Activated naive CD4-positive, alpha-beta T cell treated with Interleukin-2 at 50 U/mL for 16 hours (primary cell): ENCODE results near the gene KHDC1.
"Not testable (repeated sequence)": the region's sequence is repeated elsewhere in the genome, so short reads cannot be mapped to it uniquely, and the experiment has no call there.

Source experiments
- DNase-seq: peaks from one replicate; pipeline ENCODE4 v3.0.0-alpha.2; 2020

KHDC1 gene

DNA sequence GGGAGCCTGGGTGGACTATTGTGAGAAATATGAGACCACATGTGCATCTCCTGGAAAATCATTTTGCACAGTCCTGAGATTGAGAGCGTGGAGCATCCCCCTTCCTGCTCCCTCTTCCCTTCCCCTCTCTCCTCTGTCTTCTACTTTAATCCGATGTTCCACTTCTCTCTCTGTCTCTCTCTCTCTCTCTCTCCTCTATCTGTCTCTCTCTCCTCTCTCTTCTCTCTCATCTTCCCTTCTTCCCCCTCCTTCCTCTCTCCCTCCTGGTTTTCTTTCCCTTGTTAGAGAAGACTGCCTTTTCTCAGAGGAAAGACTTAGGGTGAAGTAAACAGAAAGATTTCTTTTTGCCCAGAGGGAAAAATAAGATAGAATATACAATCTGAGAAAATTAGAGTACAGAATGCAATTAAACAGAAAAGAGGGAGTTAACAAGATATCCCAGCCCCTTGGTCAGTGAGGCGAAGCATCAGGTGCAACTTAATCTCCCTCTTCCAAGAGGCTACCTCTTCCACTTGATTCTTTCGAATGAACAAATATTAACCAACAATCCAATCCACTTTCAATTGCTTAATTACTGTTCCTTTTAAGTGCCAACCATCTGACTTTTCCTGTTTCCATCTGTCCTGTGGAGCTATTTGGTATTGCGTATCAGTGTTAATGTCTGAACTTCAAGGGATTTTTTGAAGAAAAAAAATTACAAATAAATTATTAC, 14.6 kb downstream of the KHDC1 start:
- DNase-seq: no peak

DNA sequence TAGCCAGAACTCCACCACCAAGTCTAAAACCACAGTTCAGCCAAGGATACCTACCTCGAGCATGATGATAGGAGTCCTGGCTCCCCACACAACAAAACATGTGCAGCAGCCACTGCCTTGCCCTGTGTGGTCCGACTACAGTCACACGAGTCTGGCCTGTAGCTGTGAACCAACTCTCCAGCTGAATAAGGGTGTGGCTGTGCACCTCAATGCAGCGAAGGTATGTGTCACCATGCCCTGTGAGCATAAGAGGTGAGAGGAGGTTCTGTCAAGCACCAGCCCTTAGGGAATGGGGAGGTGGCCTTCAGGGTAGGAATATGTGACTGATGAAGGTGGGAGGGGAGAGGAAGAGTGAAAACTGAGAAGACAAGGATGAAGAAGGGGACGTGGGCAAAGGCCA, 21.0 kb downstream of the KHDC1 start:
- no peak for DNase-seq

DNA sequence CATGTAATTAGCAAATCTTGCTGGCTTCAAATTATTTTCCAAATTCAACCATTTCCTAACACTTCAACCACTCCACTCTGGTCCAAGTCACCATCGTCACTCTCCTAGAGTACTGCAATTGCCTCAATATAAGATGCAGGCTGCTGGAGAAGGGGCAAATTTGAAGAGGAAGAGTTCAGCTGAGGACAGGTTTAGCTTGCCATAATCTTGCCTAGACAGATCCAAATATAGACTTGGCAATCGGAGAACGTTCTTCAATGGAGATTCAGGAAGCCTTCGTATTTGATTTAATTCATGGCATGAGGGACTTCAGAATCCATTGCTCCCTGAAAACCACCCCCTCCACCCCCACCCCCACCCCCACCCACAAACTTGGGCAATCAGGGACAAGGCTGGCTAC, 22.3 kb downstream of the KHDC1 start:
- DNase-seq: no peak

DNA sequence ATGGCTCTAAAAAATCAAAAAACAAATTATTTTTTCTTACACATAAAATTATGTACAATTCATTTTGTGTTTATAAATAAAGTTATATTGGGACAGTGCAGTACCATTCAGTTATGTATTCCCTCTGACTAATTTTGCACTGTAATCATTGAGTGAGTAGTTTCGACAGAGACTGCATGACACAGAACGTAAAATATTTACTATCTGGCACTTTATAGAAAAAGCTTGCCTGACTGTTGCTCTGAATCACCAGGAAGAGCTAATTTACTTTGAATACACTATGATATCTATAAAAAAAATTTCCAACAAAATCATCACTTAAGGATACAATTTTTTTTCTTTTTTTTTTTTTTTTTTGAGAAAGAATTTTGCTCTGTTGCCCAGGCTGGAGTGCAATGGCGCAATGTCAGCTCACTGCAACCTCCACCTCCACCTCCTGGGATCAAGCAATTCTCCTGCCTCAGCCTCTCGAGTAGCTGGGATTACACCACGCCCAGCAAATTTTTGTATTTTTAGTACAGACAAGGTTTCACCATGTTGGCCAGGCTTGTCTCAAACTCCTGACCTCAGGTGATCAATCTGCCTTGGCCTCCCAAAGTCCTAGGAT, 26.7 kb downstream of the KHDC1 start:
- DNase-seq: no peak

DNA sequence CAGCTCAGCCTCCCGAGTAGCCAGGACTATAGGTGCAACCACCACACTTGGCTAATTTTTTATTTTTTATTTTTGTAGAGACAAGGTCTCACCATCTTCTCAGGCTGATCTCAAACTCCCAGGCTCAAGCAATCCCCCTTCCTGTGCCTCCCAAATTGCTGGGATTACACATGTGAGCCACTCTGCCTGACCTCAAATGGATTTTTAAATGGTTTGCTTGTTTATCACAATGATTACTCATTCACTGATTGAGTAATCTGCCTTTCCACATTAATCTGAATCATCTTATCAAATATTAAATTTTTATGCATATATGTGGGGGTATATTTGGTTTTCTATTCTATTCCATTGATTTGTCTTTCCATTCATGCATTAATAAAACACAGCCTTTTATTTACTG, 28.3 kb downstream of the KHDC1 start:
- DNase-seq: no peak

DNA sequence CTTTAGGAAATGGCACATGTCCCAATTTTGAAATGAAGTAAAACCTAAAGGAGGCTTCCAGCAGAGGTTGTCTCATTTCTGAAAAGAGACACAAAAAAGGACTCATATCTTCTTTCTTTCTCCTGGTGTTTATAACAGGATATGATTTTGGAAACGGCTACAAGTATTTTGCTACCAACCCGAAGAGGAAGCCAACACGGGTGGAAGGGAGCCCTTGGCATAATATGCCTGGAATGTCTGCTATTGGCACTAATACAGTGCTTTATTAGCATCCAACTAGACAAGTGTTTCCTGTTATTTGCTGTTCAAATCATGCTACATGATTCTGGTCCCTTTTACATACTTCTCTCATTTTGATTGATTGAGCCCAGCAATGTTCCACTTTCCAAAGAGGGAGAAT, 29.0 kb downstream of the KHDC1 start:
- not testable (repeated sequence) for DNase-seq

DNA sequence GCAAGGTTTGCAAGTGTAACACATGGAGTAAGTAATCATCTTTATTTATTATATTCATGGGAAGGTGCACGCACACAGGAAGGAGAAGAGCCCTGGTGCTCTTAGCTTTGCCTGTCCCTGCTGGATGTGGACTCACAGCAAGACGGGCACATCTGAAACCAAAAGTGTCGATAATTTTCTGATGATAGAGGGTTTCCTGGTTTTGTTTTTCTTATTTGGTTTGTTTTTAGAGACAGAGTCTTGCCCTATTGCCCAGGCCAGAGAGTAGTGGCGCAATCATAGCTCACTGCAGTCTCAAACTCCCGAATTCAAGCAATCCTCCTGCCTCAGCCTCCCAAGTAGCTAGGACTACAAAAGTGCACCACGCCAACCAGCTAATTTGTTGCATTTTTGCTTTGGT, 29.9 kb downstream of the KHDC1 start:
- DNase-seq: no peak

DNA sequence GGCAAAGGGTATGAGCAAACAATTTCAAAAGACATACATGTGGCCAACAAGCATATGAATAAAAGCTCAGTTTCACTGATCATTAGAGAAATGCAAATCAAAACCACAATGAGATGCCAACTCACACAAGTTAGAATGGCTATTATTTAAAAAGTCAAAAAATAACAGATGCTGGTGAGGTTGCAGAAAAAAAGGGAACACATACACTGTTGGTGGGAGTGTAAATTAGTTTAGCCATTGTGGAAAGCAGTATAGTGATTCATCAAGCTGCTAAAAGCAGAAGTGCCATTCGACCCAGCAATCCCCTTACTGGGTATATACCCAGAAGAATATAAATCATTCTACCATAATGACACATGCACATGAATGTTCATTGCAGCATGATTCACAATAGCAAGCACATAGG, 31.0 kb downstream of the KHDC1 start:
- DNase-seq: no peak

DNA sequence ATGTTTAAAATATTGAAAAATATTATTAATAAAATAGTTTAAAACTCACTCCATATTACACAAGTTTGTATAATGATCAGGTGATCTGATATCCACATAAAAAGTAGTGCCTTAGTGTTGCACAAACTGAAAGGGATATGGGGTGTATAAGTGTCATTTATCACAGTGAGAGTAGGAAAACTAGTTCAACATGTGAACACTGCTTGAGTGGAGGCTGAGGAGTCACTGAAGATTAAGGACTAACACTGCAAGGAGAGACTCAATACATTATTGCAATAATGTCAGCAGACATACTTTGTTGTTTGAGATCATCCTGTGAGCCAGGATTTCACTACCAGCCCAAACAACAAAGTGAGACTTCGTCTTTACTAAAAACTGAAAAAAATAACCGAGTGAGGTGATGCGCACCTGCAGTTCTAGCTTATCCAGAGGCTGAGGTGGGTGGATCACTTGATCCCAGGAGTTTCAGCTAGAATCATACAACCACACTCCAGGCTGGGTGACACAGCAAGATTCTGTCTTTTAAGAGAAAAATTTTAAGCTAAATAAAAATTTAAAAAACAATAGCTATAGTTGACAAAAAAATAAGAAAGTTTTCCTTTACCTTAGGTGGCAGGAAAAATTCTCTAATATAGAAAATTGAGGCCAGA, 35.3 kb downstream of the KHDC1 start:
- no peak for DNase-seq

DNA sequence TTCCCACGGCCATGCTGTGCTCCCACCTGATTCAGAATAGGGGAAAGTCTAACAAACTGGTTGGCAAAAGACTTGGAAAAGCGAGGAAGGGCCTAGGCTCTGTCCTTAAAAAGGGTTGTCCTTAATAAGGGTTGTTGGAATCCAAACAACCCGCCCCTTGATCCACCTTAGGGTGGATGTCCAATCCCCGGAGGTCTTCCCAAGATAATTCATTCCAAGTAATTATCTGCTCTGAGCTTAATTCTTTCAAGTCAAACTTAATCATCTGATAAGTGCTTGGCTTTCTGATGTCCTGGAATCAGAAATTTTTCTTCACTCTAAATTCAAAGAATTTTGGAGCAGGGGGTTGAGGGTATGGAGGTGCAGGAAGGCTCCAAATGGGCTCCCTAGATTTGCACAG, 37.6 kb downstream of the KHDC1 start, which contains the start of gene KHDC1L:
KHDC1L (minus strand) TSS at position 101 of the 400 bp plus-strand sequence; CDS start at position 13, 88 bp downstream.
- DNase-seq: no peak

DNA sequence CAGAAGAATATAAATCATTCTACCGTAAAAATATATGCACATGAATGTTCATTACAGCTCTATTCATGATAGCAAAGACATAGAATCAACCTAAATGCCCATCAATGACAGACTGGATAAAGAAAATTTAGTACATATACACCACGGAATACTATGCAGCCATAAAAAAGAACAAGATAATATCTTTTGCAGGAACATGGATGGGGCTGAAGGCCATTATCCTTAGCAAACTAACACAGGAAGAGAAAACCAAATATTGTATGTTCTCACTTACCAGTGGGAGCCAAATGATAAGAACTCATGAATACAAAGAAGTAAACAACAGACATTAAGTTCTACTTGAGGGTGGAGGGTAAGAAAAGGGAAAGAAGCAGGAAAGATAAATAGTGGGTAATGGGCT, 46.1 kb downstream of the KHDC1 start:
- DNase-seq: no peak

DNA sequence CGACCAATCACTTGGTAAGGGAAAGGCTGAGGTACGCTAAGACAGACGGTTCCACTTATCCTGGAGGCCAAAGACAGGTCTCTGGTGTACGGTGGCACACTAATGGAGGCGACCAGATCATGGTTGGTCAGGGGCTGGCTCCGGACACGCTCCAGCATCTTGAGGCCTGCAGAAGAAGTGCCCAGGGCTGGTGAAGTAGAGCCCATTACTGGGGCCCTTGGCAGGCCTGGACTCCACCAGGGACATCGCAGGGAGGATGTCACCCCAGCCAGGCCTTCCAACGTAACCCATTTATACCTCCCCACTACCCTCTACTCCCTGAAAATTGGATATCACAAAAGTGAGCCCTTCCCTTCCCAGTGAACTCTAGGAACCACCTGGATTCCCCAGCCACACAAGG, 53.9 kb downstream of the KHDC1 start:
- DNase-seq: no peak

DNA sequence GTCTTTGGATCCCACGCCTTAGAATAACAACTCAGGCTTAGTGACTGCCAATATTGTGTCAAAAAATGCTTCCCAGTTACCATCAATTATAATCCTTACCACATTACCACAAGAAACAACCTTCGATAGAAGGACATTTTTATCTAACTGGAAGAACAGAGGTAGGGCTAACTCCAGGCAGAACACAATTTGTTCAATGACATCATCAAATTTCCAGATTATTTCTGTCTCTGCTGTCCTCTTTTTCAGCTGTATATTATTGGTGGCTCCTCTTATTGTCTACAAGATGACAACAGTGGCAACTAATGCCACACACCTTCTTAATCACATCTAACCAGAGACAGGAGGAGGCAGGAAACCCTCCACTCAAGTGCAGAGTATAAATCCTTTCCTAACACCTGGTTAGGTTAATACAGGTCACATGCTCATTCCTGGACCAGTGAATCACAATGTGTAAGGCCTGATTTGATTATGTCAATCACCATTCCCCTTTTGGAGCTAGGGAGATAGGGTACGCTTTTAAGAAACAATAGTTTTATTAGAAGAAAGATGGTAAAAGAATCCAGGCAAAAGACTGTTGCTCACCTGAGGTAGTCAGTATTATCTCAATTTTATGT, 55.7 kb downstream of the KHDC1 start:
- DNase-seq: no peak

DNA sequence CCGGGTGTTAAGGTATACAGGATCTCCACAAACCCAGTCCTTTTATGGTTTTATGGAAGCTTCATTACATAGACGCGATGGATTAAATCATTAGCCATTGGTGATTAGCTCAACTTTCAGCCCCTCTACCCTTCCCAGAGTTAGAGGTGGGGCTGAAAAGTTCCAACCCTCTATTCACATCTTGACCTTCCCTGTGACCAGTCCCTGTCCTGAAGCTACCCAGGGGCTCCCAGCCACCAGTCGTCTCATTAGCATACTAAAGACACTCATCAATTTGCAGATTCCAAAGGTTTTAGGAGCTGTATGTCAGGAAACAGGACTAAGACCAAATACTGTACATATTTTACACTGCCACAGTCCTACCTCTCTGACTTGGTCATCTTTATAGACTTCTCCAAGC, 58.7 kb downstream of the KHDC1 start:
- no peak for DNase-seq

DNA sequence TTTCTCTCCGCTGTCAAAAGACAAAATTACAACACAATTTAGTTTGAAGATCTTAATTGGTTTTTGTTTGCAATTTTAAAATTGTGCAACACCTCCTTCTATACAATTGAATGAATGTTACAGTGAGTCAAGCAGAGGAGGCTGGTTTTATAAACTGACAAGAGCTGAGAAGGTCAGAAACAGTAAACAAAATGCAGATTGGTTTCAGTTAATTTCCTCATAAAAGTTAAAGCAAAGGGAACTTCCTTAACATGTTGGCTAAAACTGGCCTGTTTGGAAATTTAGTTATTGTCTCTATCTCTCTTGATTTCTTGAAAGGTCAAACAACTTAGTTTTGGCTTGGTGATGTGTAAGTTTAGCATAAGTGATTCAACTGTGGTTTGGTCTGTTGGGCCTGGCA, 59.9 kb downstream of the KHDC1 start:
- no peak for DNase-seq

DNA sequence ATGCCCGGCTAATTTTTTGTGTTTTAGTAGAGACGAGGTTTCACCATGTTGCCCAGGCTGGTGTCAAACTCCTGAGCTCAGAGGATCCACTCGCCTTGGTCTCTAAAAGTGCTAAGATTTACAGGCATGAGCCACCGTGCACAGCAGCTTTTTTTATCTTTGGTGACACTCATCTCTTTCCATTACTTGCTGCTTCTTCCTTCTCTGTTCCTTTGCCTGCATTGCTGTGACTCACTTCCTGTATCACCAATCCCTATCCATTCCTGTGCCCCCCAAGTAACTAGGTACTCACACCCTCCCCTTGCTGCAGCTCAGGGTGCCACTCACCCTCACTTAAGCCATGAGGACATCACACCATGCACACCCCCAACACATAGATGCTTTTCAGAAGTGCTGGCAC, 62.3 kb downstream of the KHDC1 start:
- no peak for DNase-seq

DNA sequence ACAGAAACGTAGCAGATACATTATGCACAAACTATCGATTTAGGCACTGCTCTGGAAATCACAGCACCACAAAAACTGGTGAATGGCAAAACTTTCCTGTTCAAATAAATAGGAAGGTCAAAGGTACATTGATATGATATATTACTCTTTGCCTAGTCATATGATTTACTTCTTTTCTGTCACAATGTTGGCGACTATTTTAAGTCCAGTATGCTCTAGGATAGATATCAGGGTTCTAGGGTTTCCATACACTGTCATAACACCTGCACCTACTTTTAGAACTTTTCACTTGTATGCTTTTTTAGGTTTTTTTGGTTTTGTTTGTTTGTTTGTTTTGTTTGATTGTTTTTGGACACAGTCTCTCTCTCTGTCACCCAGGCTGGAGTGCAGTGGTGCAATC, 62.7 kb downstream of the KHDC1 start:
- DNase-seq: no peak

DNA sequence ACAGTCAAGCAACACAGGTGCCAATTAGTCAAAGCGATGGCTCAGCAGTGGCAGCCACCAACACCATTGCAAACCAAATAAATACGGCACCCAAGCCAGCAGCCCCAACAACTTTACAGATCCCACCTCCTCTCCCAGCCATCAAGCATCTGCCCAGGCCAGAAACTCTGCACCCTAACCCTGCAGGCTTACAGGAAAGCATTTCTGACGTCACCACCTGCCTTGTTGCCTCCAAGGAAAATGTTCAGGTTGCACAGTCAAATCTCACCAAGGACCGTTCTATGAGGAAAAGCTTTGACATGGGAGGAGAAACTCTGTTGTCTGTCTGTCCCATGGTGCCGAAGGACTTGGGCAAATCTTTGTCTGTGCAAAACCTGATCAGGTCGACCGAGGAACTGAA, 68.3 kb downstream of the KHDC1 start:
- no peak for DNase-seq

DNA sequence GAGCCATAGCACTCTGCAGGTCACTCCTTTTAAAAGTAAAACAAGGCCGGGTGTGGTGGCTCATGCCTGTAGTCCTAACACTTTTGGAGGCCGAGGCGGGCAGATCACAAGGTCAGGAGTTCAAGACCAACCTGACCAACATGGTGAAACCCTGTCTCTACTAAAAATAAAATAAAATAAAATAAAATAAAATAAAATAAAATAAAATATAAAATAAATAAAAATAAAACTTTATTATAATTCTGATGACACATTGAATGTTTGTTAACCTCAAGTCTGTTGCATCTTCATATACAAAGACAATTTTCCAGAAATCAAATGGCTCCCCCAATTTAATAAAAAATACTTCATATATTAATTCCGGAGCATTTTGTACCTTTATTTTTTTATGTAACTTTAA, 69.7 kb downstream of the KHDC1 start:
- not testable (repeated sequence) for DNase-seq
